Hepatocyte (in vitro differentiated cells): ENCODE measurements around the gene GHR.

ENCODE experiments used
- EZH2 ChIP-seq: fragments of 200-600 bp; sonication (generic); IDR thresholded peaks from 2 replicates; pipeline ENCODE4 v1.6.1; 2016; ENCODE audit warnings: antibody characterized with exemption, mild to moderate bottlenecking, borderline replicate concordance
- EZH2phosphoT487 ChIP-seq: fragments of 200-600 bp; sonication (generic); IDR thresholded peaks from one replicate; pipeline ENCODE4 v1.6.1; 2018; ENCODE audit warnings: antibody characterized with exemption, mild to moderate bottlenecking, low read depth, moderate library complexity; ENCODE audit not compliant: unreplicated experiment, severe bottlenecking
- TF ChIP-seq, protein P1 (sequence below): fragments of 200-600 bp; sonication (generic); IDR thresholded peaks from 2 replicates; pipeline ENCODE4 v1.5.1; 2016; ENCODE audit warnings: antibody characterized with exemption, mild to moderate bottlenecking; ENCODE audit not compliant: poor library complexity

DNA sequence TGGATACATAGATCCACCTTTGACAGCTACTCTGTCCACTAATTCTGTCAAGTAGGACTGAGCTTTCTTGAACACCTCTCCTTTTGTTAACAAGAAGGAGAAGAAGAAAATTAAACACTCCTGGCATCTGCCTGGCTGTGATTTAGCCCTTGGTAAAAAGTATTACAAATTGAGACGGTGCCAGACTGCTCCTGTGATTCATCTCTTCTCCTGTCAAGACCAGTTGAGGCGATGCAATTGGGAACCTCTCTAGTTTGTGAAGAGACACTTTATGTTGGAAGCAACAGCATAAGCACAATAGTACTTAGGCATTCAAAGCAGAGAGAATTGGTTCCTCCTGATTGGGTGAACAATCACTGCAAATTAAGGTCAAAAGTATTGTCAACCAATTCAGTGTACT lies 72.7 kb downstream of the GHR start:
- TF ChIP-seq, protein P1, sequence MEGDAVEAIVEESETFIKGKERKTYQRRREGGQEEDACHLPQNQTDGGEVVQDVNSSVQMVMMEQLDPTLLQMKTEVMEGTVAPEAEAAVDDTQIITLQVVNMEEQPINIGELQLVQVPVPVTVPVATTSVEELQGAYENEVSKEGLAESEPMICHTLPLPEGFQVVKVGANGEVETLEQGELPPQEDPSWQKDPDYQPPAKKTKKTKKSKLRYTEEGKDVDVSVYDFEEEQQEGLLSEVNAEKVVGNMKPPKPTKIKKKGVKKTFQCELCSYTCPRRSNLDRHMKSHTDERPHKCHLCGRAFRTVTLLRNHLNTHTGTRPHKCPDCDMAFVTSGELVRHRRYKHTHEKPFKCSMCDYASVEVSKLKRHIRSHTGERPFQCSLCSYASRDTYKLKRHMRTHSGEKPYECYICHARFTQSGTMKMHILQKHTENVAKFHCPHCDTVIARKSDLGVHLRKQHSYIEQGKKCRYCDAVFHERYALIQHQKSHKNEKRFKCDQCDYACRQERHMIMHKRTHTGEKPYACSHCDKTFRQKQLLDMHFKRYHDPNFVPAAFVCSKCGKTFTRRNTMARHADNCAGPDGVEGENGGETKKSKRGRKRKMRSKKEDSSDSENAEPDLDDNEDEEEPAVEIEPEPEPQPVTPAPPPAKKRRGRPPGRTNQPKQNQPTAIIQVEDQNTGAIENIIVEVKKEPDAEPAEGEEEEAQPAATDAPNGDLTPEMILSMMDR, result no peak
- TF ChIP-seq EZH2, result no peak
- no peak for TF ChIP-seq EZH2phosphoT487
